CD4-positive, alpha-beta T cell treated with Interleukin-21 for 1 hour (primary cell): ENCODE measurements around the gene S1PR1.
"Not testable (repeated sequence)": the region's sequence is repeated elsewhere in the genome, so short reads cannot be mapped to it uniquely, and the experiment has no call there.

Experiments used
- DNase-seq: peaks from one replicate; pipeline ENCODE4 v3.0.0-alpha.2; 2020

S1PR1 gene

DNA sequence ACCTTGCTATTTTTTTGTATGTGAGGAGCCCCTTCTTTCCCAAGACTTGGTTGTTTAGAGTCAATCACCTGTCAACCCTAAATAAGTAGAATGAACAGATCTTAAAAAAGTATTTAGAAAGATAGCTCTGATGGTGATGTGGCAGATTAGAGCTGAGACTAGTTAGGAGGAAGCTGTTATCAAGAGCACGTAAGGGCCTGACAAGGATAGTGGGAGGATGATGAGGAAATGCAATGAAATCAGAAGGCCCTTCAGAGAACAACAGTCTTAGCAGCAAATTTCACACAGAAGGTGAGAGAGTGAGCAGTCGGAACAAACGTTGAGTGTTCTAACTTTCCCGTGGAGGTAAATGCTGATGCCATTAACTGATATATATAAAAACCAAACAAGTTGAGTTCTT, 15.9 kb upstream of the S1PR1 start:
- no peak for DNase-seq

GRCh38 chr1:101221945-101222429, 14.8 kb upstream of the S1PR1 start:
- DNase-seq = no peak

DNA sequence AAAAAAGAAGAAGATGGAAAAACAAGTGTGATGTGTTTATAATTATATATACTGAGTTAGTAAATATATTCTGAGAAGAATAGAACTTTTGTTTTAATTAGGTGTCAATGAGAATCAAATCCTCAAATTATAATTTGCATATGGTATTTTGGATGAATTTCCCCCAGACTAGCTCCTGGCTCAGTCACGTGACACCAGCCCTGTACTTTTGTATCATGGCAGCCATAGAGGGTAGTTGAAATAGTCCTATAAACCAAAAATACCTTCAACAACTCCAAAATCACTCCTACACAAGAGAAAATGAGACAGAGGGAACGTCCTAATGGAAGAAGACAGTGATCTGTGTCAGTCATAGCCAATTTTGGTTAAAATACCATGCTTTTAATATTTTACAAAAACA, 9.0 kb upstream of the S1PR1 start:
- DNase-seq = no peak

GRCh38 chr1:101228424-101229134, 8.2 kb upstream of the S1PR1 start:
- no peak for DNase-seq

DNA sequence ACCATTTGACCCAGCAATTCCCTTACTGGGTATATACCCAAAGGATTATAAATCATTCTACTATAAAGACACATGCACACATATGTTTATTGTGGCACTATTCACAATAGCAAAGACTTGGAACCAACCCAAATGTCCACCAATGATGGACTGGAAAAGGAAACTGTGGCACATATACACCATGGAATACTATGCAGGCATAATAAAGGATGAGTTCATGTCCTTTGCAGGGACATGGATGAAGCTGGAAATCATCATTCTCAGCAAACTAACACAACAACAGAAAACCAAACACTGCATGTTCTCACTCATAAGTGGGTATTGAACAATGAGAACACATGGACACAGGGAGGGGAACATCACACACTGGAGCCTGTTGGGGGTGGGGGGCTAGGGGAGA, 4.6 kb upstream of the S1PR1 start:
- not testable (repeated sequence) for DNase-seq

DNA sequence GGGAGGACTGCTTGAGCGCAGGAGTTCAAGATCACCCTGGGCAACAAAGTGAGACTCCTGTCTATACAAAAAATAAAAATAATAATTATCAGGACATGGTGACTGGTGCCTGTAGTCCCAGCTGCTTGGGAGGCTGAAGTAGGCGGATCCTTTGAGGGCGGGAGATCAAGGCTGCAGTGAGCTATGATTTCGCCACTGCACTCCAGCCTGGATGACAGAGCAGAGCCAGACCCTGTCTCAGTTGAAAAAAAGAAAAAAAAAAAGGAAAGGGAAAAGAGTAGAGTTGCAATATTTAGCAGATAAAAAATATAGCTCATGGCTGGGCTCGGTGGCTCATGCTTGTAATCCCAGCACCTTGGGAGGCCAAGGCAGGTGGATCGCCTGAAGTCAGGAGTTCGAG, 3.3 kb upstream of the S1PR1 start:
- DNase-seq = no peak

- DNase-seq = peak; percentile 30
These were observed 1.6 kb upstream of the S1PR1 start for GRCh38 chr1:101235216-101235695.

DNA sequence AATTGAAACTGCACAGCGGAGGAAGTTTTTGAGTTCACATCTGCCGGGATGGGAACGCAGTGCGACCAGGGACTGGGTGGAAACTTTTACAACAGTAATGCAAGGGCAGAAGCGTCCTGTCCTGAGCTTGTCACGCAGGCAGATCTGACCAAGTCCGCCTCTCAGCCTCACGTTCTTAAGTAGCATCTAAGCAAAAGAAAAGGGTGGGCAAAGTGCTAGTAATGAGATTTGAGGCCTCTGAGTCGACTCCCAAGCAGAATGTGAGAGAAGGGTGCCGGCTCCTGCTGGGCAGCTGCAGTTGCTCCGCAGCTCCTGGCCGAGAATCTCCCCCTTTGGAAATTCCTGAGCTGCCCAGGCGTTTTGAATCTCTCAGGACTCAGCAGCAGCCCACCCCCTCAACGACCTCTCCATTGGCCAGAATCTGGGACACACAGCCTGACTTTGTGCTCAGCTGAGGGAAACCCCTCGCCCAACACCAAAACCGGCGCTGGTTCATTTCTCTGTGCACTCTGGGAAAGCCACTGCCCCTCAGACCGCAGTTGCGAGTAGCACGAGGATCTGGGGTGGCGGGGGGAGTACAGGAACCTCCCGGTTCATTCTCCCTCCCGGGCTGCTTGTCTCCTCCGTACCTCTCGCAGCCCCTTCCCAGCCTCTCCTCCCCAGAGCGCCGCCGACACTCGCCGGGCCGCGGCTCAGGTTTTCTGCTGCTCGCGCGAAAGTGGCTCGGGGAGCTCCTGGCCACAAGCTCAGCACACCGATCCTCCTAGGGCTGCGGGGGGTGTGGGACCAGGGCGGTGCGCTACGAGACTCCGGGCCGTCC, 913 bp upstream of the S1PR1 start:
- DNase-seq = peak; percentile 62

GRCh38 chr1:101237229-101237837, 514 bp downstream of the S1PR1 start:
- peak; percentile 27 for DNase-seq

GRCh38 chr1:101238031-101238628, 1.3 kb downstream of the S1PR1 start:
- peak; percentile 49 for DNase-seq

- peak; percentile 87 for DNase-seq
These were observed 1.9 kb downstream of the S1PR1 start for GRCh38 chr1:101238681-101239094.

DNA sequence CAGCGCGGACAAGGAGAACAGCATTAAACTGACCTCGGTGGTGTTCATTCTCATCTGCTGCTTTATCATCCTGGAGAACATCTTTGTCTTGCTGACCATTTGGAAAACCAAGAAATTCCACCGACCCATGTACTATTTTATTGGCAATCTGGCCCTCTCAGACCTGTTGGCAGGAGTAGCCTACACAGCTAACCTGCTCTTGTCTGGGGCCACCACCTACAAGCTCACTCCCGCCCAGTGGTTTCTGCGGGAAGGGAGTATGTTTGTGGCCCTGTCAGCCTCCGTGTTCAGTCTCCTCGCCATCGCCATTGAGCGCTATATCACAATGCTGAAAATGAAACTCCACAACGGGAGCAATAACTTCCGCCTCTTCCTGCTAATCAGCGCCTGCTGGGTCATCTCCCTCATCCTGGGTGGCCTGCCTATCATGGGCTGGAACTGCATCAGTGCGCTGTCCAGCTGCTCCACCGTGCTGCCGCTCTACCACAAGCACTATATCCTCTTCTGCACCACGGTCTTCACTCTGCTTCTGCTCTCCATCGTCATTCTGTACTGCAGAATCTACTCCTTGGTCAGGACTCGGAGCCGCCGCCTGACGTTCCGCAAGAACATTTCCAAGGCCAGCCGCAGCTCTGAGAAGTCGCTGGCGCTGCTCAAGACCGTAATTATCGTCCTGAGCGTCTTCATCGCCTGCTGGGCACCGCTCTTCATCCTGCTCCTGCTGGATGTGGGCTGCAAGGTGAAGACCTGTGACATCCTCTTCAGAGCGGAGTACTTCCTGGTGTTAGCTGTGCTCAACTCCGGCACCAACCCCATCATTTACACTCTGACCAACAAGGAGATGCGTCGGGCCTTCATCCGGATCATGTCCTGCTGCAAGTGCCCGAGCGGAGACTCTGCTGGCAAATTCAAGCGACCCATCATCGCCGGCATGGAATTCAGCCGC, 2.5 kb downstream of the S1PR1 start:
- peak; percentile 71 for DNase-seq

GRCh38 chr1:101240041-101240430, 3.2 kb downstream of the S1PR1 start:
- DNase-seq = no peak

DNA sequence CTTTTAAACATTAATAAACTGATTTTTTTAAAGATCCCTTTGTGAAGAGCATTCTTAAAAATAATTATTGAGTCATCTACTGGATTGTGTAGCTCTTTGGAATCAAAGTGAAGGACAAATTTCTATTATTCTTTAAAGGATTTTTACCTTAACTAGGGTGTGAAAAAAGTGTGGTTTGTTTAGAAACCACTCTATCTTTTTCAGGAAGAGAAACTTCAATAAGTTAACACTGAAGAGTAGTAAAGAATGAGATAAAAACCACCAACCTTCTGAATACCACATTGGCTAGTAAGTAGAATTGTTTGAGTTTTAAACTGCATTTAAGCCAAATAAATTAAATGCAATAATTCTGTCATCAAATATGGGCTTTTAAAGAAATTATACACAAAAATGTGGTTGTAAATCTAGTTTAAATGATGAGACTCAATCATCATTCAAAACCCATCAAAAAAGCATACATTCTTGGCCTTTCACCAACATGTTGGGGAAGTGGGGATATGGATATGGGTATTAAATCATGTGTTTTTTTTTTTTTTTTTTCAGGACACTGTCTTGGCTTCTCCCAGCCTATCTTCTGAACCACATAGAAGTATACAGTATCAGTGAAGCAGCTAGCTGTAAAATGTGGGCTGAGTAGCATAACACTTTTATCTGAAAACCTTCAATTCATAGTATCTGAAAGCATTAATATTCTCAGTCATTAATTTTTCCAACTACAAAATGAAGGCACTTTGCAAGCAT, 4.8 kb downstream of the S1PR1 start:
- no peak for DNase-seq

DNA sequence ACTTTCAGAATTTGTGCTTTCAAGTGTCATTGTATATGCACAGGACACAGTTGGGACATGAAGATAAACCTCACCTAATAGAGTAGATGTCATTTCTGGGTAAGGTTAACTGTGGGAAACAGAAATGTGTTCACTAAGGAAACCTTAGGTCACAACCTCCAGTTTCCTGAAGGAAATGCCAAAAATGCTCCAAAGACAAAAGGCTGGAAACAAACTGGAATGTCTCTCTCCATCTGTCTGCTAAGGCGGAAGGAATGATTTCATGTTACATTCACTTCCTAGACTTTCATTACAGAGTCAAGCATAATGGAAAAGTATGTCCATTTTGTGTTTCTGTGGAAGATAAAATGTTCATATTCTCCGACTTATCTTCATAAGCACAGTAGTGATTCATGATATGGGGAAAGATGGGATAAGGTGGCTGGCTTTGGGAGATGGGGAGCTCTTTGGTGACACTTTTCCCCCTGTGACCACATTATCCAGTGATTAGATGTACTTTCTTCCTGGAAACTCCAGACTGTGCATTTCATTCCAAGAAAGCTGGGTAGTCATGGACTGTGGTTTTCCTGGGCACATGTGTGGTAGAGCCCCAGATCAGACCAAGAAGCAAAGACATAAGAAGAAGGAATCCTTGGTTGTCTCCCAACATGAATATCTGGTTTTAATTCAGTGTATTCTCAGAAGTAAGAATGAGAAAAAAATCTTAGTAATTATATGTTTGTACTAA, 5.7 kb downstream of the S1PR1 start:
- no peak for DNase-seq

- DNase-seq = no peak
These were observed 6.9 kb downstream of the S1PR1 start for GRCh38 chr1:101243751-101244150.

- no peak for DNase-seq
These were observed 8.0 kb downstream of the S1PR1 start for GRCh38 chr1:101244842-101245241.

GRCh38 chr1:101245246-101245927, 8.6 kb downstream of the S1PR1 start:
- no peak for DNase-seq

DNA sequence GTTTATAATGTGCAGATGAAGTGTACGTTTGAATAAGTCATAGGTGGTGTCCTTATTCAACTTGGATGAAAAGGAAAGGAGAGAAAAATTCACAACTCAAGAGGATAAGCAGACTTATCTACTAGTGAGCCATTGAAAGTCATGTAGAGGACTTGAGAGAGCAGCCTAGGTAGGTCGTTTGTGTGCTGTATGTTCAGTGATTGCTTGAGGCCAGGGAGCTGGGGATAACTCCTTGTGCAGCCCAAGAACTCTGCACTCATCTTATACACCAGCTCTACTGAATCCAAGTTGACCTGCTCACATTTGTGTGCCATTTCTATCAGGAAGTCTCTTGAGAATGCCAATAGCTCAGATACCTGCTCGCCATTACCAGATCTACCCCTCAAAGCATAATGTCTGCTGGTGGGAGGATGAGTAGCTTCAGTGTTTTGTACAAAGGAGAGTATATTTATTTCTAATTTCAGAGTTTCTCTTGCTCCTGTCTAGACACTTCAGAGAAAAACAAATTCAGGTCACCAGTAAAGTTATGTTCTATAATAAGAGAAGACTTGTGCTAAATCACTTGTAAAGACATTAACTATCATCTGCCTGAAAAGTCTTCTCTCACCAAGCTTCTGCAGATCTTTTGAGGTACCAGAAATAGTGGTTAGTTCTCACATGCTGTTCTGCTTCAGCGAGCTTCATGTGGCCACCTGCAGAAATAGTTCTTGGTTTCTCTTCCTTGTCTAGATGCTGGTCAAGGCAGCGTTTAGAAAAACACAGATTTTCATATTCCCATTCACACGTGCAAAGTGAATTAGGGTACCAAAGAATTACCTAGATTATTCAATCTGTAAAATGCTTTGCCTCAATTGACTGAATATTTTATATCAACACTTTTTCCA, 10.8 kb downstream of the S1PR1 start:
- no peak for DNase-seq
